OCI-LY7 (cell line): ENCODE results near the gene HOXB5. TPM values are rescaled to one million over a fixed set of nuclear protein-coding genes. Genes with fewer than 3 reads are reported as not detected.
A peak's percentile ranks its signal among the peaks of the same experiment; 100 is the strongest.

Experiments used
- BruUV-seq: library from RNA; stranded (reverse); fragments of 400-500 nt; replicated peaks from 2 replicates; lab custom pipeline; 2021; lab: Mats Ljungman, UMichigan
- CTCF ChIA-PET: fragments of 300-600 bp; sonication (Branson Sonifier 250); formaldehyde crosslinking; loops from one replicate; lab custom pipeline; 2022; ENCODE audit warnings: antibody characterized with exemption; ENCODE audit not compliant: unreplicated experiment; lab: Charles Lee
- POLR2A ChIA-PET: fragments of 300-600 bp; sonication (Branson Sonifier 250); formaldehyde crosslinking; loops from one replicate; lab custom pipeline; 2022; ENCODE audit warnings: antibody characterized with exemption; lab: Charles Lee
- DNase-seq: peaks from one replicate; pipeline ENCODE4 v3.0.0-alpha.2; 2015; ENCODE audit warnings: low spot score
- H2AFZ ChIP-seq: fragments of 200-600 bp; sonication (generic), shearing (Covaris generic); 2 replicates; pipeline ENCODE4 v1.6.1; 2014; ENCODE audit warnings: mild to moderate bottlenecking, antibody characterized with exemption, low read length, moderate library complexity
- H3K27ac ChIP-seq: fragments of 200-600 bp; sonication (generic); 2 replicates; pipeline ENCODE4 v1.5.1; 2014; ENCODE audit warnings: mixed run types, low read depth, mild to moderate bottlenecking, moderate library complexity, low read length, inconsistent platforms; ENCODE audit not compliant: poor library complexity, severe bottlenecking
- H3K36me3 ChIP-seq: fragments of 200-600 bp; sonication (generic); 2 replicates; pipeline ENCODE4 v1.6.1; 2014; ENCODE audit warnings: mild to moderate bottlenecking, antibody characterized with exemption, low read length, moderate library complexity, mixed read lengths; ENCODE audit not compliant: insufficient read depth
- H3K4me1 ChIP-seq: fragments of 200-600 bp; sonication (generic); 2 replicates; pipeline ENCODE4 v1.5.1; 2014; ENCODE audit warnings: mild to moderate bottlenecking, low read length; ENCODE audit not compliant: insufficient read depth, poor library complexity, severe bottlenecking
- H3K4me2 ChIP-seq: fragments of 200-600 bp; sonication (generic); 2 replicates; pipeline ENCODE4 v1.6.1; 2014; ENCODE audit warnings: mild to moderate bottlenecking, low read length
- H3K4me3 ChIP-seq: fragments of 200-600 bp; sonication (generic); 2 replicates; pipeline ENCODE4 v1.5.1; 2014; ENCODE audit warnings: mild to moderate bottlenecking, low read depth, low read length; ENCODE audit not compliant: poor library complexity, severe bottlenecking
- H3K79me2 ChIP-seq: fragments of 200-600 bp; sonication (generic); 2 replicates; pipeline ENCODE4 v1.6.1; 2016; ENCODE audit warnings: low read depth, mild to moderate bottlenecking, low read length, moderate library complexity, mixed read lengths; ENCODE audit not compliant: insufficient read depth
- H3K9me2 ChIP-seq: fragments of 200-600 bp; sonication (generic); 2 replicates; pipeline ENCODE4 v1.6.1; 2016; ENCODE audit warnings: mild to moderate bottlenecking, low read length, mixed read lengths; ENCODE audit not compliant: insufficient read depth
- H3K9me3 ChIP-seq: fragments of 200-600 bp; sonication (generic); 2 replicates; pipeline ENCODE4 v1.6.1; 2014; ENCODE audit warnings: mild to moderate bottlenecking, mixed run types, low read length, mixed read lengths
- H4K20me1 ChIP-seq: fragments of 200-600 bp; sonication (generic); 2 replicates; pipeline ENCODE4 v1.6.1; 2014; ENCODE audit warnings: mild to moderate bottlenecking, antibody characterized with exemption, low read length, moderate library complexity, mixed read lengths; ENCODE audit not compliant: insufficient read depth
- CTCF ChIP-seq: fragments of 200-600 bp; sonication (generic); conservative IDR thresholded peaks from 2 replicates; pipeline ENCODE4 v1.5.1; 2014; ENCODE audit warnings: mild to moderate bottlenecking, antibody characterized with exemption, low read length, moderate library complexity, mixed read lengths
- EZH2phosphoT487 ChIP-seq: fragments of 200-600 bp; sonication (generic); IDR thresholded peaks from 2 replicates; pipeline ENCODE4 v1.6.1; 2018; ENCODE audit warnings: low read depth, borderline replicate concordance, mild to moderate bottlenecking, mixed run types, antibody characterized with exemption, low read length, moderate library complexity, mixed read lengths
- intact Hi-C: fragments of 100-400 bp; cut with micrococcal nuclease; formaldehyde crosslinking; loops from one replicate; pipeline ENCODE4 v1.10.0; 2022; ENCODE audit not compliant: unreplicated experiment
- total RNA-seq, 2 experiments: library from RNA; depleted of rRNA in 1 of 2; stranded (reverse); fragments of >200 nt in 1 of 2; shearing (Covaris generic) in 1 of 2; gene quantifications; 2 replicates each; pipeline ENCODE4 v1.2.3, GENCODE V29; 2014 to 2022

Gene HOXB5
- total RNA-seq, 2 experiments from 2014 or later: not detected

GRCh38 chr17:48613862-48614694 is 20.5 kb upstream of the HOXB5 start:
- CTCF ChIA-PET: no interaction called here
- H3K9me2 ChIP-seq: no peaks in the 10 kb centered on the region
- H3K4me2 ChIP-seq: peak overlapping the region; percentile 73; the same call in 1 of the 2 replicates
- peaks cover 26% of the 10 kb centered on the region for H3K4me1 ChIP-seq
- H3K27ac ChIP-seq: no peak overlapping the region
- intact Hi-C loops: no loop called here
- H3K36me3 ChIP-seq: no peaks in the 10 kb centered on the region
- no peaks in the 10 kb centered on the region for H3K79me2 ChIP-seq
- TF ChIP-seq CTCF (no peak), EZH2phosphoT487 (peak; percentile 77)
- no peaks in the 10 kb centered on the region for H4K20me1 ChIP-seq
- H3K9me3 ChIP-seq: no peaks in the 10 kb centered on the region
- POLR2A ChIA-PET: interaction anchor here (0.7 kb wide), 1 partner anchor 15 kb away, joined by 5 read pairs; no protein-coding TSS in a partner anchor
- no TSS peak for BruUV-seq
- DNase-seq: no peak
- no peak overlapping the region for H3K4me3 ChIP-seq
- H2AFZ ChIP-seq: no peak overlapping the region

GRCh38 chr17:48612854-48613691 is 19.5 kb upstream of the HOXB5 start:
- no TSS peak for BruUV-seq
- ChIA-PET POLR2A (interaction anchor here (0.5 to 0.7 kb wide), 2 partner anchors 174 to 363 kb away, joined by 3 to 8 read pairs; no protein-coding TSS in a partner anchor), CTCF (no interaction called here)
- no peaks in the 10 kb centered on the region for H3K9me2 ChIP-seq
- no peaks in the 10 kb centered on the region for H3K9me3 ChIP-seq
- no peaks in the 10 kb centered on the region for H3K36me3 ChIP-seq
- H3K4me1 ChIP-seq: peaks cover 31% of the 10 kb centered on the region
- peak; percentile 57 for DNase-seq
- H2AFZ ChIP-seq: peak overlapping the region; percentile 96
- peak overlapping the region; percentile 72 for H3K4me3 ChIP-seq
- no peaks in the 10 kb centered on the region for H3K79me2 ChIP-seq
- H3K4me2 ChIP-seq: peak overlapping the region; percentile 73
- no peaks in the 10 kb centered on the region for H4K20me1 ChIP-seq
- intact Hi-C loops: no loop called here
- TF ChIP-seq CTCF (peak; percentile 39; the same call in 1 of the 2 replicates), EZH2phosphoT487 (no peak)
- H3K27ac ChIP-seq: no peak overlapping the region
